Measurements from ENCODE around the gene TPPP. TPM values are rescaled to one million over a fixed set of nuclear protein-coding genes. Genes with fewer than 3 reads are reported as not detected.
A peak's percentile ranks its signal among the peaks of the same experiment; 100 is the strongest.

TPPP gene
- total and polyA plus RNA-seq, 9 donors, result 1.1 to 8.8 (median 2.3) TPM

DNA sequence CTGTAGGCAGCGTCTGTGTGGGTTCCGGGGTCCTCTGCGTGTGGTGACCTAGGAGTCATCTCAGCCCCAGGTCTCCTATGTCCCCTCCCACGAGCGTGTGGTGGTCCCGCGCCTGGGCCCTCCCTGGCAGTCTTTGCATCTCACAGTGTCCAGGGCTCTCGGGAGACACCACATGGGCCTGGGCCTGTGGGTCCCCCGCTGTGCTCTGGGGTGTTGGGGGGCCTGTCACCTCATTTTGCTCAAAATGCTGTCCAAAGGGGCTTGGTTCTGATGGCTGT, 54.0 kb downstream of the TPPP start:
- no peak overlapping the region for H3K4me3 ChIP-seq
- TF ChIP-seq EP300 (IDR thresholded peaks at IDR 0.05) (no peak), POLR2A (IDR thresholded peaks at IDR 0.05) (no peak)
- TF ChIP-seq, protein P1, sequence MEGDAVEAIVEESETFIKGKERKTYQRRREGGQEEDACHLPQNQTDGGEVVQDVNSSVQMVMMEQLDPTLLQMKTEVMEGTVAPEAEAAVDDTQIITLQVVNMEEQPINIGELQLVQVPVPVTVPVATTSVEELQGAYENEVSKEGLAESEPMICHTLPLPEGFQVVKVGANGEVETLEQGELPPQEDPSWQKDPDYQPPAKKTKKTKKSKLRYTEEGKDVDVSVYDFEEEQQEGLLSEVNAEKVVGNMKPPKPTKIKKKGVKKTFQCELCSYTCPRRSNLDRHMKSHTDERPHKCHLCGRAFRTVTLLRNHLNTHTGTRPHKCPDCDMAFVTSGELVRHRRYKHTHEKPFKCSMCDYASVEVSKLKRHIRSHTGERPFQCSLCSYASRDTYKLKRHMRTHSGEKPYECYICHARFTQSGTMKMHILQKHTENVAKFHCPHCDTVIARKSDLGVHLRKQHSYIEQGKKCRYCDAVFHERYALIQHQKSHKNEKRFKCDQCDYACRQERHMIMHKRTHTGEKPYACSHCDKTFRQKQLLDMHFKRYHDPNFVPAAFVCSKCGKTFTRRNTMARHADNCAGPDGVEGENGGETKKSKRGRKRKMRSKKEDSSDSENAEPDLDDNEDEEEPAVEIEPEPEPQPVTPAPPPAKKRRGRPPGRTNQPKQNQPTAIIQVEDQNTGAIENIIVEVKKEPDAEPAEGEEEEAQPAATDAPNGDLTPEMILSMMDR (IDR thresholded peaks at IDR 0.05), result no peak
- H3K36me3 ChIP-seq, result no peaks in the 10 kb centered on the region
- no peaks in the 10 kb centered on the region for H3K4me1 ChIP-seq (ENCODE audit: insufficient read depth)
- DNase-seq, result peak in 1 of 5 donors; percentile 23
- no peaks in the 10 kb centered on the region for H3K9me3 ChIP-seq
- no peaks in the 10 kb centered on the region for H3K27me3 ChIP-seq
- H3K27ac ChIP-seq, result no peak overlapping the region
- intact Hi-C loops (cut with DNase I), result no loop called here
- WGBS, 3 donors, result 90 to 95% (median 94%) methylated on average over 9 of the region's 9 CpGs

DNA sequence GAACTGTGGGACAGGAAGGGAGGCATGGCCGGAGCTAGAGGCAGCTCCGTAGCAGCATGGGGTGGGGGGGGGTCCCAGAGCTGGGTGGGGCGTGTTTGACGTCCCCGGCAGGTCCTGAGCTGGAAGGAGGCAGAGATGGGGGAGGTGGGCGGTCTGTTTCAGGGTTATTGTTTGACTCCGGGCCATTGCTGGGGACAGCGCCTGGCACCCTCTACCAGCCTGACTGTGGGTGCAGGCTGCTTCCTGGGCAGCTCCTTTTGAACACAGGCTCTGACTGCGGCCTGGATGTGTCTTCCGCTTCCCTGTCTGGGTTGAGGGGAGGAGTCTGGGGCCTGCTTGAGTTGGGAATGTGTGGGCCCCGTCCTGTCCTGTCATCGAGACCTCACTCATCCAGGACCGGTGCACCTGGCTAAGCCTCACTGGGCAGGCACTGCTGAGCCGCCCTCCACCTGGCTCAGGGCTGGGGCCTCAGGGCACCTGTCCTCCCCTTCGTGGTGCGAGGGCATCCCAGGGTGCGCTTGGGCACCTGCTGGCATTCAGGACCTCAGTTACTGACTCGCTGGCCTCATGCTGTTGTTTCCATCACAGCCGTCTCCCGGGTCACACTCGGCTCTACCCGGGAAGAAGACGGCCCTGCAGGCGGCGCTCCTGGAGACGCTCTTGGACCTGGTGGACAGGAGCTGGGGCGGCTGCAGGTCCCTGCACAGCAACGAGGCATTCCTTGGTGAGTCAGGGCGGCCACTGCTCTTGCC, 54.5 kb downstream of the TPPP start:
- 90 to 93% (median 91%) methylated on average over 25 to 29 of the region's 29 CpGs for WGBS, 3 donors
- TF ChIP-seq, protein P1 (IDR thresholded peaks at IDR 0.05), result no peak
- TF ChIP-seq EP300 (IDR thresholded peaks at IDR 0.05), result no peak
- no peak for TF ChIP-seq POLR2A (IDR thresholded peaks at IDR 0.05)
- DNase-seq, result peak in 1 of 5 donors; percentile 24
- intact Hi-C loops (cut with DNase I), result no loop called here
- no peaks in the 10 kb centered on the region for H3K27me3 ChIP-seq
- no peaks in the 10 kb centered on the region for H3K36me3 ChIP-seq
- no peak overlapping the region for H3K4me3 ChIP-seq
- no peaks in the 10 kb centered on the region for H3K4me1 ChIP-seq (ENCODE audit: insufficient read depth)
- no peaks in the 10 kb centered on the region for H3K9me3 ChIP-seq
- H3K27ac ChIP-seq, result no peak overlapping the region

DNA sequence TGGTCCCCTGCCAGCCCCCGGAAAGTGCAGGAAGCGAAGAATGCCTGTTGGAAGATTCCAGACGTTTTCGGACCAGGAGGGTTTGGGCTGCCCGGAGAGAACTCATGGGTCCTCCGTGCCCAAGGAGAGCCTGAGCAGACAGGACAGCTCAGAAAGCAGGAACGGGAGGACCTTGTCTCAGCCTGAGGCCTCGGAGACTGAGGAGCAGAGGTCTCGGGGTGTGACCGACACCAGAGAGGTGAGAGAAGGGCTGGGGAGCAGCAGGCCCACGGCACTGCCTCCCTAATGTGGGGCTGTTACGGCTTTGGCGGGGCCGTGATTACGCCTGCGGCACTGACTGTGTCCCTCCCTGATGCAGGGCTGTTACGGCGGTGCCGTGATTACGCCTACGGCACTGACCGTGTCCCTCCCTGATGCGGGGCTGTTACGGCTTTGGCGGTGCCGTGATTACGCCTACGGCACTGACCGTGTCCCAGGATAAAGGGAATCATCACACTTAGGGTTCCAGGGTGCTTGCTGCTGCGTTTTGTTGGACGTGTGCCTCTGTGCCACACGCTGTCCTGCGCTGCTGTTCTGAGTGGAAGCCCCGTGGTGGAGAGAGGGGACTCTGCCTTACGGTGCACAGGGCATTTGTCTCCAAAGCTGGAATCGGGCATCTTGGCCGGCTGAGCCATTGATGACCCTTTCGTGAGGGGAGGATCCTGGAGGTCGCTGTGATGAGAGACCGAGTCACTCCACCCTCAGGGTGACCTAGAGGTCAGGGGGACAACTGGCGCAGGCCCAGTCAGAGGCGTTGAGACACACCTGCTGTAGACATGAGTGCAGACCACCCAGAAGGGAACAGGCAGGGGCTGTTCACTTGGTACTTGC, 55.3 kb downstream of the TPPP start:
- no peak for TF ChIP-seq POLR2A (IDR thresholded peaks at IDR 0.05)
- TF ChIP-seq, protein P1 (IDR thresholded peaks at IDR 0.05), result no peak
- no peak for TF ChIP-seq EP300 (IDR thresholded peaks at IDR 0.05)
- Histone ChIP-seq H3K27ac (no peak overlapping the region), H3K4me3 (no peak overlapping the region), H3K4me1 (ENCODE audit: insufficient read depth) (no peaks in the 10 kb centered on the region), H3K9me3 (no peaks in the 10 kb centered on the region), H3K27me3 (no peaks in the 10 kb centered on the region), H3K36me3 (no peaks in the 10 kb centered on the region)
- peak in 1 of 5 donors; percentile 29 for DNase-seq
- intact Hi-C loops (cut with DNase I), result no loop called here
- WGBS, 3 donors, result 92 to 94% (median 92%) methylated on average over 42 of the region's 42 CpGs

DNA sequence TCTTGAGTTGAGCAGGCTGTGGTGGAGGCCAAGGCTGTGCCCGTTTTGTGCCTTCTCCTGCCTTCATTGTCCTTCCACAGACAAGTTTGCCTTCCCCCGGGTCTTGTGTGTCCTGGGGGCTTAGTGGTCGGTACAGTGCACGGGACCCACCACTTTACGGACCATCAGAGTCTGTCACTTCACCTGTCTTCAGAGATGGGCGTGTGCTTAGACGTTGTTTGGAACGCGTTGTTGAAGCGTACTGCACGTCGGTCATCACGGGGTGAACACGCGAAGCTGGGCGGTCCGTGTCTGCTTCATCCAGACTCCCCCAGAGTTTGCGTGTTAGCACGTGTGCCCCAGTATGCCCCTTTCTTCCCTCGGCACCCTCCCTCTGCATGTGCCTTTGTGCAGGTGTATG, 56.2 kb downstream of the TPPP start:
- TF ChIP-seq, protein P1 (IDR thresholded peaks at IDR 0.05), result no peak
- TF ChIP-seq POLR2A (IDR thresholded peaks at IDR 0.05) (no peak), EP300 (IDR thresholded peaks at IDR 0.05) (no peak)
- peak in 1 of 5 donors; percentile 11 for DNase-seq
- Histone ChIP-seq H3K4me1 (ENCODE audit: insufficient read depth) (no peaks in the 10 kb centered on the region), H3K27ac (no peak overlapping the region), H3K27me3 (no peaks in the 10 kb centered on the region), H3K9me3 (no peaks in the 10 kb centered on the region), H3K36me3 (no peaks in the 10 kb centered on the region), H3K4me3 (no peak overlapping the region)
- intact Hi-C loops (cut with DNase I), result no loop called here
- 87 to 97% (median 89%) methylated on average over 20 of the region's 20 CpGs for WGBS, 3 donors

All from ovary (tissue), 9 donors.